NCI-H510A treated with DMSO at 0.1 percent for 48 hours (cell line): ENCODE data around the gene NOL9.
A peak's percentile ranks its signal among the peaks of the same experiment; 100 is the strongest.
"Not testable (repeated sequence)": the region's sequence is repeated elsewhere in the genome, so short reads cannot be mapped to it uniquely, and the experiment has no call there.

Source experiments
- DNase-seq: peaks from one replicate; lab custom pipeline; 2025; lab: John Stamatoyannopoulos, UW

The NOL9 gene

DNA sequence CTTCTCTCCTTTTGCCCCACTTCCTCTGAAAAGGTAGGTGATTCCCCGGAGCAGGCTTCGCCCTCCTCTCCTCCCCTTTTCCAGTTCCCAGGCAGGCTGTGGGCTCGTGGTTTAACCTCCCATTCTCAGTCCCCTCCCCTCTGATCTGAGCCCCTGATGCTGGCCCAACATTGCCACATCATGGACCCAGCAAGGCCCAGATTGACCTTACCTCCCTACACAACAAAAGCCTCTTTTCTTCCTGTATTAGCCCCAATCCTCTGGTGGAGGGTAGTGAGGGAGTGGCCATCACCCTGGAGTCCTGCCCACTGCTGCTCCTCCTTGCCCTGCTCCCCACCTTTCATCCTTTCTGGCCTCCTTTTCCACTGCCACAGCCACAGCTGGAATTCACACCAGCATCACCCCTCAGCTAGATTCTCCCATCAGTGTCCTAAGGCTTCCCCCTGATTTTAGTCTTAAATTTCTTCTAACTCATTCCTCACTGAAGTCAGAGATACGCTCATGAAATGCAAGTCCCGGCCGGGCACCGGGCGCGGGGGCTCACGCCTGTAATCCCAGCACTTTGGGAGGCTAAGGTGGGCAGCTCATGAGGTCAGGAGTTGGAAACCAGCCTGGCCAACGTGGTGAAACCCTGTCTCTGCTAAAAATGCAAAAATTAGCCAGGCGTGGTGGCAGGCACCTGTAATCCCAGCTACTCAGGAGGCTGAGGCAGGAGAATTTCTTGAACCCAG, 18.5 kb upstream of the NOL9 start:
- DNase-seq: no peak

- no peak for DNase-seq
Observed at GRCh38 chr1:6570987-6571386, 16.7 kb upstream of the NOL9 start.

GRCh38 chr1:6570100-6570499, 15.8 kb upstream of the NOL9 start:
- no peak for DNase-seq

- no peak for DNase-seq
Observed at GRCh38 chr1:6569033-6569432, 14.7 kb upstream of the NOL9 start.

- DNase-seq: no peak
Observed at GRCh38 chr1:6560267-6560666, 6.0 kb upstream of the NOL9 start.

DNA sequence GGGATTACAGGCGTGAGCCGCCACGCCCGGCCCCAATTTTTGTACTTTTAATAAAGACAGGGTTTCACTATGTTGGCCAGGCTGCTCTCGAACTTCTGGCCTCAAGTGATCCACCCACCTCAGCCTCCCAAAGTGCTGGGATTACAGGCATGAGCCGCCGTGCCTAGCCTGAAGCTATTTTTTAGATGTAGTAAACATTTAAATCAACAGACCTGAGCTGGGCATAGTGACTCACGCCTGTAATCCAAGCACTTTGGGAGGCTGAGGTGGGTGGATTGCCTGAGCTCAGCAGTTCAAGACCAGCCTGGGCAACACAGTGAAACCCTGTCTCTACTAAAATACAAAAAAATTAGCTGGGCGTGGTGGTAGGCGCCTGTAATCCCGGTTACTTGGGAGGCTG, 4.8 kb upstream of the NOL9 start:
- not testable (repeated sequence) for DNase-seq

DNA sequence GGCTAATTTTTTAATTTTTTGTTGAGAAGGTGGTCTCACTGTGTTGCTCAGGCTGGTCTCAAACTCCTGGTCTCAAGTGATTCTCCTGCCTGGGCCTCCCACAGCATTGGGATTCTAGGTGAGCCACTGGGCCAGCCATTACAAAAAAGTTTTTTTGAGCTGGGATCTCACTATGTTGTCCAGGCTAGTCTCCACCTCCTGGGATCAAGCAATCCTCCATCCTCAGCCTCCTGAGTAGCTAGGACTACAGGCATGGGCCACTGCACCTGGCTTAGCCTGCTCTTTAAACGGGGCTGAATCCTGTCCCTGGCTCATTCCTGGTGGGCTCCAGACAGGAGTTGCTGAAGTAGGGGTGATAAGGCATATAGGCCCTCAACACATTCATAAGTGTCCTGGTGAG, 3.3 kb upstream of the NOL9 start:
- DNase-seq: no peak

- no peak for DNase-seq
Observed at GRCh38 chr1:6554907-6555778, 830 bp upstream of the NOL9 start, which contains the start of gene TAS1R1. TAS1R1 (plus strand) TSS chr1:6555307; CDS start chr1:6555374, 67 bp downstream.

GRCh38 chr1:6547301-6547700, 7.0 kb downstream of the NOL9 start:
- no peak for DNase-seq

DNA sequence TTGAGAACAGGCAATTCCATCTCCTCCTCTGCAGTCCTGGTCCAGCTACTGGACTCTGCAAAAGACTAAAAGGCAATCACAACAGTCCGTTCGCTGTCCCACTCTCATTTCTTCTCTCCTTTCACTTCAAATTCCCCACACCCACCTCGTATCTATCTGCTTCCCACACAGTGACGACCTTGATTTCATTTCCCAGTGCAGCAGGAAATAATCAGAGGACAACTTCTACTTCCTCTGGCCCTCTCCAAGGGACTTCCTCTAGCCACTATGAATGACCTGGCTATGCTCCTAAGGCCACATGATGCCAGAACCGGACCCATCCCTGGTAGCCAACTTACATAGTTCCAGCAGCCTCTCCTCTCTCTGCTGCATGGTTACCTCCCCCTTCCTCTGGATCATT, 8.0 kb downstream of the NOL9 start:
- DNase-seq: no peak

- DNase-seq: no peak
Observed at GRCh38 chr1:6545276-6546112, 8.8 kb downstream of the NOL9 start.

GRCh38 chr1:6544831-6545230, 9.5 kb downstream of the NOL9 start:
- DNase-seq: no peak

- DNase-seq: no peak
Observed at GRCh38 chr1:6538956-6539355, 15.4 kb downstream of the NOL9 start.

- no peak for DNase-seq
Observed at GRCh38 chr1:6536291-6536690, 18.0 kb downstream of the NOL9 start.

GRCh38 chr1:6535214-6535613, 19.1 kb downstream of the NOL9 start:
- DNase-seq: no peak

DNA sequence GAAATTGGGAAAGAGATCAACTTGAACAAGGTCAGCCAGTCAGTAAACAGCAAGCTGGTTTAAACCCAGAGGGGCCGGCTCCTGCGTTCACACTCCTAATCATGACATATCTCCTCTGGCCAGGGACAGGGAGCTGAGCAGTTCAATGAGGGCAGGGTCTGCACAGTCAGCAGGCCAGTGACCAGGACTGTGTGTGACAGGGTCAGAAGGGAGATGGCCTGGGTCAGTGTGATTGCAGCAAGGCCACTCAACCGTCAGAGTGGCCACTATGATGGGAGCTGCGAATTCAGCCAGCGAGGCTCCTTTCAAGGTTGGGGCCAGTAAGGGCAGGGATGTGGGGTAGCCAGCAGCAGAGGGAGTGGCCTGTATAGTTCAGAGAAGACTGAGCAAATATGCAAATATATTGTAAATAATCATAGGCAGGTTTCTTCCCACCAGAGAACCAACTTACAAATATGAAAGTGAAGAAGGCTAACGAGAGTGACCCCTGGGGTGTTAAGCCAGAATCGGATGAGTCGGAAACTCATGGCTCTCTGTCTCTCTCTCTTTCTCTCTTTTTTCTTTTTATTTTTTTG, 20.0 kb downstream of the NOL9 start:
- DNase-seq: no peak

- DNase-seq: no peak
Observed at GRCh38 chr1:6531996-6532395, 22.3 kb downstream of the NOL9 start.

DNA sequence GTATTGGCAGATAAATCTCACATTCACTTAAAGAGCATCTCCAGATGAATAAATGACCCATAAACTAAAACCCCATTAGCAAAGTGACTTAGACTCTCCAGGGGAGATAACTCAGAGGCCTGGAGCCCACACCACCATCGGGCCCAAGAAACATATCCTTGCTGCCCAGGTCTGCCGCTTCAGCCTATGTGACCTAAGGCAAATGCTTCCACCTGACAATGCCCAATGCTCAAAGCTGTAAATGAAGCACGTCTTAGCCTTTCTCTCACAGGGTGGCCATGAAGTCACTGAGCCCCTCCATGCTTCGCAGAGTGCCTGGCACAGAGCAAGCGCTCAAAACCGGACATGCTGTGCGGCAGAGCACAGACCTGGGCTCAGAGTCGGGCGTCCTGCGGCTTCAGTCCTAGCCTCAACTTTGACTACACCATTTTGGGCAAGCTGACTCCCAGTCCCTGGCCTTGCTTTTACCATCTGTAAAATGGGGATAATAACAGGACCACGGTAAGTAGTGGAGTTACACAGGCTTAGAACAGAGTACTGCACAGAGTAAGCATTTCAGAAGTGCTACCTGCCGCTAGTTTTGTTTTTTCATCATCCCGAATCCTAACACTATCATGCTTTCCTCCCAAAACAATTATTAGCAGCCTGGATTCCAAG, 23.7 kb downstream of the NOL9 start:
- DNase-seq: no peak

DNA sequence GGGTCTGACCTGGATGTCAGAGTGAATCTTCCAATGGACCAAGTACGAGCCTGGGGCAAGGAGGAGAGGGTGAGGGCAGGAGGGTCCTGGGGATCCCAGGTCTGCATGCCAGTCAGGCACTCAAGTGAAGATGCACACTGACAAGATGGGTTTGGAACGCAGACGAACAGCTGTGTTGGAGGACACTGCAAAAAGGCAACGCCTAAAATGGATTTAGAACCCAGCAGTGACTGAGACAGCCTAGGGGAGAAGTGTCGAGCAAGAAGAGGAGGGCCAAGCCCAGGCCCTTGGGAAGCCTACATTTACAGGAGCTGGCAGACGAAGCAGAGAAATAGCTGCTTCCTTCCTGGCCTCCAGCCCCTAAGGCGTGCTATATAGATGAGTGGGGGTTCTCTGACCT, 25.8 kb downstream of the NOL9 start:
- no peak for DNase-seq

DNA sequence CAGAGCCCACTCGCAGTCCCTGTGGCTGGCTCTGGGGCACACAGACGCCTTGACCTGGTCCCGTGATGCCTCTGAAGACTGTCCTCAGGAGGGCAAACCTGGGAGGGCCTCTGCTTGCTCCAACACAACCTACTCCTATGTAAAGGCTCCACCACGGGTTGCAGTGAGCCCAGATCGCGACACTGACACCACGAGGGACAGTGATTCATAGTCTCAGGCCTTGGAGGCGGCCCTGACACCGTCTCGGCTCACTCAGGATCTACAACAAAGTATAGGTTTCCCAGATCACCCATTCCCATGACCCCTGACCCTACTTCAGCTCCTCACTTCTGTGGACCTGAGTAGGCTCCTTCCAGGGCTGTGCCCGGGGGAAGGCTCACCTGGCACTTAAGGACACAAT, 28.0 kb downstream of the NOL9 start:
- DNase-seq: no peak

DNA sequence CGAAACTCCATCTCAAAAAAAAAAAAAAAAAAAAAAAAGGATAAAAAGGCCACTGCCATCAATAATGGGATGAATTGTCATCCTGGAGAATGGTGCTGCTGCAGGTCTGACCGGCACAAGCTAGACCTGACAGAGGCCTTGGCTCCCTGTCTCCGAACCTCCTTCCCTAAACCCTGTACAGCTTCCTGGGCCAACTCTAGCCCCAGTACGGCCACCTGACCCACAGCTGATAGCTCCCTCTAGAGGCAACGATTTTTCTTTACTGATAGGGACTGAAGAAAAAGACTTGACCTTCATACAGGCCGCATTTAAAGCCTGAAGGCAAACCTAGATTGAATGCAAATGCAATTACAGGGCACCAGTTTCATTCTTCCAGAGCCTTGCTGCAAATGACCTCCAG, 30.7 kb downstream of the NOL9 start:
- DNase-seq: peak; percentile 82

DNA sequence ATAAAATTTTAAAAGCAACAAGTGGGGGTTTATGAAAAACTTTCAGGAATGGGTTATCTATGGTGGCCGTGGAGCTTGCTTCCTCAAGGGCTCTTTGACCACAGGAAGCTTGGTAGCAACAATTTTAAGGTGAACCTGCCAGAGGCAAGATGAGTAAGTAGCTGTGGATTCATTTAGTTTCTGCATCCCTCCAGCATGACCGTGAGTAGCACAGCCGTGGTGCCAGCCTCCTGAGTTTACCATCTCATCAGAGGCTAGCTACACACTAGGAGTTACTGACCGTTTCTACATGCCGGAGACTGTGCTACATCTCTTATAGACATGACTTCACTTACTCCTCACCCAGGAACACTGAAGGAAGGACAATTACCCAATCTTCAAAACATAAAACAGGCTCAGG, 32.8 kb downstream of the NOL9 start:
- no peak for DNase-seq
